LNCaP clone FGC (cell line): ENCODE measurements around the gene NUCB2.

Experiments
- DNase-seq: peaks from one replicate; pipeline ENCODE4 v3.0.0-alpha.2; 2011; ENCODE audit warnings: low read depth
- H3K4me3 ChIP-seq: 2 replicates; pipeline ENCODE4 v1.5.1; 2011; ENCODE audit warnings: mild to moderate bottlenecking, low read depth, low read length, control low read depth
- CTCF ChIP-seq: IDR thresholded peaks from 2 replicates; pipeline ENCODE4 v1.5.1; 2012; ENCODE audit warnings: mild to moderate bottlenecking; ENCODE audit not compliant: control insufficient read depth, insufficient read depth; ENCODE audit errors: extremely low read depth

NUCB2 gene

GRCh38 chr11:17280494-17281127, 4.1 kb downstream of the NUCB2 start:
- no peak for DNase-seq
- no peak for TF ChIP-seq CTCF
- no peak overlapping the region for H3K4me3 ChIP-seq

DNA sequence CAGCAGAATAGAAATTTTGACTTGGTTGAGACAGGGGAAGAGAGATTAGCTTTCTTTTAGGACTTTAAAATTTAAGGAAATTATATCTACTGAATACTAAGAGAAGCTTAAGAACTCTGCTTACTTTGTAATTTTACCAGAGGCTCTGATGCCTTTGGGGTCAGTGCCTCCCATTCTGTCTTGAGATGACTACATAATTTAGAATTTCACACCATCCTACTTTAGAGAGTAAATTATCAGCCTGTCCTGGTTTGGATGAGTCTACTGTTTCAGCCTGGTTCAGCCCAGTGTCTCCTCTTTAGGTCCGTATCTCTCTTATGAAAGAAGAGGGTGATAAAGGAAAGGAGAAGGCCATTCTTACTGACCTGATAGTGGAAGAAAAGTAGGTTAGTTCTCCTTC, 9.8 kb downstream of the NUCB2 start:
- TF ChIP-seq CTCF = no peak
- no peak for DNase-seq
- H3K4me3 ChIP-seq = no peak overlapping the region

- no peak for TF ChIP-seq CTCF
These were observed 10.5 kb downstream of the NUCB2 start for GRCh38 chr11:17287058-17287457.

GRCh38 chr11:17291710-17292109, 15.2 kb downstream of the NUCB2 start:
- TF ChIP-seq CTCF = no peak
- no peak overlapping the region for H3K4me3 ChIP-seq
- no peak for DNase-seq

More at GRCh38 chr11:17287058-17287457, 10.5 kb downstream of the NUCB2 start:
- no peak for DNase-seq
- H3K4me3 ChIP-seq = no peak overlapping the region

GRCh38 chr11:17293311-17293710, 16.8 kb downstream of the NUCB2 start:
- TF ChIP-seq CTCF = no peak
- no peak for DNase-seq
- no peak overlapping the region for H3K4me3 ChIP-seq

DNA sequence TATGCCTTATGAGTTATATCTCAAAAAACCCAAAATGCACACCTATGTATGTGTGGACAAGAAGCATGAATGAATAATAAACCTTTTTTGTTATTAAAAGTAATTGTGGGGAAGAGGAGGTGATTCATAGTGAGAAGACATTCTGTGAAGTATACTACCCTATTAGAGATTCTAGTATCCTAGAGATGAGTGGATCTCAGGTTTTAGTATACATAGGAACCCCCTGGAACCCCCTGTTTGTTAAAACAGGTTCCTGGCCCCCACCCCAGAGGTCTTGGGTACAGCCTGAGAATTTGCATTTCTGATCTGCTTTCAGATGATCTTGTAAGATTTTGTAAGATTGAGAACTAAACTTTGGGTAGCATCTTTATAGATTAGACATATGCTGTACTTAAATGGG, 17.5 kb downstream of the NUCB2 start:
- TF ChIP-seq CTCF = no peak
- DNase-seq = no peak
- H3K4me3 ChIP-seq = no peak overlapping the region
